Rectal smooth muscle tissue (tissue), 1 donor: Measurements from ENCODE around the gene BLOC1S1.

ENCODE experiments used
- H3K27ac ChIP-seq: one replicate; pipeline ENCODE4 v1.7.0; 2013; ENCODE audit warnings: low read depth, low read length, inconsistent platforms
- H3K27me3 ChIP-seq: one replicate; pipeline ENCODE4 v1.7.0; 2013; ENCODE audit warnings: low read length; ENCODE audit not compliant: control insufficient read depth, insufficient read depth
- H3K36me3 ChIP-seq: one replicate; pipeline ENCODE4 v1.7.0; 2013; ENCODE audit warnings: low read length; ENCODE audit not compliant: control insufficient read depth, insufficient read depth
- H3K4me1 ChIP-seq: one replicate; pipeline ENCODE4 v1.7.0; 2013; ENCODE audit warnings: low read length; ENCODE audit not compliant: control insufficient read depth, insufficient read depth
- H3K4me3 ChIP-seq: one replicate; pipeline ENCODE4 v1.7.0; 2013; ENCODE audit warnings: low read length
- H3K9ac ChIP-seq: one replicate; pipeline ENCODE4 v1.7.0; 2013; ENCODE audit warnings: low read length

Gene BLOC1S1

DNA sequence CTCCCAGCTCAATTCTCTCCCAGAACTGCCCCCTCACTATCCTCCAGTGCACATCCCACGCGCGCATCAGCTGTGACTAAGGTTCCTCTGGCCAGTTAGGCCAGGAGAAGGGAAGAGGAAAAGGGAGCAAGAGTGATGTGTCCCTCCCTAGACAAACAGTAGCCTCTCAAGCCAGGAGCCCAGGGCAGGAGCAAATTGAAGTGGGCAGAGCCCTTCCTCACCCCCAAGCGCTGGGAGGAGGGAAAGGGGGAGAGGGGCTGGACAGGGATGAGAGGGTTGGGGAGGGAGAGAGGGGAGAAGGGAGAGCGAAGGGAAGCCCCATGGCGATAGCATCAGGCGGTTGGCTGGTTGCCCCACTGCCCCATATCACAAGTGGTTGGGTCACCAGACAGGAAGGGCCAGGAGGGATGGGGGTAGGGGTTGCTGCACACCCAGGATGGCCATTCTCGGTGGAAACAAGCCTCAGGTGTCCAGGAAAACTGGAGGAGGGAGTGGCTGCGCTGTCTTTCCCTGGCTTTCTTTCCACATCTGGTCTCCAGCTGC lies 11.9 kb downstream of the BLOC1S1 start:
- Histone ChIP-seq H3K9ac (peak overlapping the region; percentile 12), H3K27ac (peak overlapping the region; percentile 98), H3K27me3 (no peaks in the 10 kb centered on the region), H3K4me3 (peak overlapping the region; percentile 96), H3K36me3 (peaks cover 24% of the 10 kb centered on the region), H3K4me1 (peaks cover 26% of the 10 kb centered on the region)

DNA sequence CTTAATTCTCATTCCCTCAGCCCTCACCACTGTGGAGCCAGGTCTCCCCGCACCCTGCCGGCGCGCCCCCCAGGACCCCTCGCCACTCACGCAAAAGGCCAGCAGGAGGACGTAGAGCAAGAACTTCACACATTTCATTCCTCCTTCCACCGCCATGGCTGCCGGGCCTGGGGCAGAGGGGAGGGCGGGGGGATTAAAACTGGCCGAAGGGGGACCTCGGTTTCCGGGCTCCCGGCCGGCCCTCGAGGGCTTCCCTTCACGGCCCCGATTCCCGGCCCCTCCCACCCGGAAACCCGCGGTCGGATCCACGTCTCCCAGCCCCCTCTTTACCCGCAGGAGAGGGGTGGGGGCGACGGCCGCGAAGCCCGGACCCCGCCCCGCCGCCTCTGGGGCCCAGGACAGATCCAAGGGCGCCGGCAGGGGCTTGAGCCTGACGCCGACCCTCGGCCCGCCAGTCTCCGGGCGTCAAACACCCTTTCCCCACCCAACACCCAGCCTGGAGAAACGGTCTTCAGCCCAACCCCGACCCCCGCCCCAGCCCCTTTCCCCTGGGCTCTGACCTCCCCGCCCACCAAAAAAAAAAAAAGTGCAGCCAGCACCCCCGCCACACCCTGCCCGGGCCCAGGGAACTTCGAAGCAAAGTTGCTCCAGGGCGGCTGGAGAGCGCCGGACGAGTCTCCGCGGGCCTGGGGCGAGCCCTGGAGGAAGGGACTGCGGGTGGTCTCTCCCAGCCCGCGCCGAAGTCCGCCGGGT lies 12.5 kb downstream of the BLOC1S1 start:
- H3K36me3 ChIP-seq, result peaks cover 24% of the 10 kb centered on the region
- peaks cover 26% of the 10 kb centered on the region for H3K4me1 ChIP-seq
- peak overlapping the region; percentile 98 for H3K27ac ChIP-seq
- peak overlapping the region; percentile 85 for H3K9ac ChIP-seq
- H3K4me3 ChIP-seq, result peak overlapping the region; percentile 96
- no peaks in the 10 kb centered on the region for H3K27me3 ChIP-seq

DNA sequence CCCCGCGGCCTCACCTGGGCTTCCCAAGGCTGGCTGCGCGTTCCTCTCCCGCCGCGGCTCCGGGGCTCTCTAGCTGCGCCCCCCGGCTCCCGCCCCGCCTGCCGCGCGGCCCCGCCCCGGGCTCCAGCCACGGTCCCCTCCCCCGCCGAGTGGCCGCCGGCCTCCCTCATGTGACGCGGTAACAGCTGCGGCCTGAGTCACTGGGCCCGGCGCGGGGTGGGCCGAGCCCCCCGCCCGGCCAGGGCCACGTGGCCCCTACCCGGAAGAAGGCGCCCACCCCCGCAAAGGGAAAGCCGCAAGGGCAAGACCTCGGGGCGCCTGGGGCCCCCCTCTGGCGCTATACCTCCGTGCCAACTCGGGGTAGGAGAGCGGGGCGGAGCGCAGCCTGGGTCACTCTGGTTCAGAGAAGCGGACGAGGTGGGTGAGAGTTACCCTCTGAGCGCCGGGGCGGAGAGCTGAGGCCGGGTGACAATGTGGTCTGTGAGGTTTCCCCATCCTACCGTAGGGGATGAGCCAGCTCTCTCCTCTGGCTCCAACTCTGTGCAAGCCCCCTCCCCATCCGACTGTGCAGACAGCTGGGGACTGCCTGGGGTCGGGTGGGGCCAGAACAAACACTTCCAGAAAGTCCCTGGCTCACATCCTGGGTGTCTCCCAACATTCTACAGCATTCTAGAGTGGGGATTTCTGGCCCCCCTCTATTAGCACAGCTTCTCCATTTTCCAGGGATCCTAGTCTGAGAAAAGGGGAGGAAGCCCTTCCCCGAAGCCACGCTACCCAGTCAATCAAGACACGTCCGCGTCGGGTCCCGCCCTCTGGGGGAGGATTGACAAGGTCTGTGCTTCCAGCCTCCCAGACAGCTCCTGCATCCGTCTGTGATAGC lies 13.3 kb downstream of the BLOC1S1 start, which contains the start of gene CD63:
TSS of gene CD63 (minus strand) at position 71 of the 880 bp plus-strand sequence. CDS start 668 bp downstream, outside the sequence.
- peaks cover 20% of the 10 kb centered on the region for H3K36me3 ChIP-seq
- peak within 1 kb of the TSS; percentile 96 for H3K4me3 ChIP-seq
- H3K27ac ChIP-seq, result peak within 1 kb of the TSS; percentile 98
- H3K4me1 ChIP-seq, result peaks cover 20% of the 10 kb centered on the region
- H3K27me3 ChIP-seq, result no peaks in the 10 kb centered on the region
- H3K9ac ChIP-seq, result peak within 1 kb of the TSS; percentile 85

DNA sequence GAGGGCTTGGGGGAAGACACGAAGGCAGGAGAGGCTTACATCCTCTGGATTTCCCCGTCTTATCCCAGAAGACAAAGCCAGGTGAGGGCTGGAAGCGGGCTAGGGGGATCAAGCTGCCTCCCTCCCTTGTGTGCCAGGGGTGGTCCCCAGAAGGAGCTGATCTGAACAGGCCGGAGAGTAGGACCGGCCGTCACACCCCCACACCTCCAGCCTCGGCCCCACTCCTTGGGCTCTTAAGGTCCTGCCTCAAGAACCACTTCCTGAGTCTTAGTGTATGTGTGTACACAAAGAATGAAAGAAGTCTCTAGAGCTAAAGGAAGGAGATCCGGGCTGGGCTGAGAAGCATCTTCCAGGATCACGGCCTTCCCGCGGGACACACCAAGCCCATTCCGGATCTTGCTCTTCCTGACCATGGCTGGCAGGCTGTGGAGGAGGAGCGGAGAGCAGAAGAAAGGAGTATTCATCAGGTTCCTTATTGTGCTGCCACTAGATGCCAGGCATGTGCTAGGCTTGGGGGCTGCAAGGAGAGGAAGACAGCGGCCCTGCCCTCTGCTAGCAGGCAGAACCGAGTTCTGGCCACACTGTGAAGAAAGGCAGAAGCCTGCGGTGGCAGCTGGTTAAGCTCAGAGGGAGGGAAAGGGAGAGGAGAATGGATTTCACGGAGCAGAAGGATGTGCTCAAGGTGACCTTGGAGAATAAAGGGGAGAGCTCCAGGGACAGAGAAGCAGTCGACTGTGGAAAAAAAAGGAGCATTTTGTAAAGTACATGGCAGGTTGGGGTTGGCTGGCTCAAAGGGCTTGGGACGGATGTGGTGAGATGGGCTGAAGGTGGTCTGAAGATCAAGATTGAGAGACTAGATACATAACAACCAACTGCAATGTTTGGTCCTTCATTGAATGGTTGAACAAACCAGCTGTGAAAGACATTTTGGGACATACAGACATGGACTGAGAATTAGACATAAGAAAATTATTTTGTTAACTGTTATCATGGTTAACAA lies 14.3 kb downstream of the BLOC1S1 start:
- Histone ChIP-seq H3K27ac (peak overlapping the region; percentile 98), H3K4me3 (peak overlapping the region; percentile 69), H3K4me1 (peaks cover 19% of the 10 kb centered on the region), H3K36me3 (peaks cover 16% of the 10 kb centered on the region), H3K9ac (peak overlapping the region; percentile 82), H3K27me3 (no peaks in the 10 kb centered on the region)

DNA sequence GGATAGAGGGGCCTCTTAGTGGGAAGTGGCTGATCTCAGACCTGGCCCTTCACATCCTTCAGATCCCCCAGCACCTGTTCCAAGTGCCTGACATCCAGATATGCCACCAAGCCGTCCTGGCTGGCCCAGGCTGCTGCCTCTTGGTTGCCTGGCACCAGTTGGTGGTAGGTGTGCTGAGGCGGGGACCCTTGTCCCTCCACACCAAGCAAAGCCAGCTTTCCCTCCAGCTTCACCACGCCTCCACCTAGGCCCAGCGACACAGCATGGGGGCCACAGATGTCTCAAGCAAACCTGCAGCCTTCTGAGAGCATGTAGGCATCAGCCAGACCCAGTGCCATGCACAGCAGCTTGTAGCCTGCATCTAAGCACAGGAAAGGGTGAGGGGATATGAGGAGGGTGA lies 16.4 kb downstream of the BLOC1S1 start:
- Histone ChIP-seq H3K4me1 (peaks cover 10% of the 10 kb centered on the region), H3K27ac (peak overlapping the region; percentile 50), H3K36me3 (no peaks in the 10 kb centered on the region), H3K4me3 (no peak overlapping the region), H3K9ac (no peak overlapping the region), H3K27me3 (no peaks in the 10 kb centered on the region)

DNA sequence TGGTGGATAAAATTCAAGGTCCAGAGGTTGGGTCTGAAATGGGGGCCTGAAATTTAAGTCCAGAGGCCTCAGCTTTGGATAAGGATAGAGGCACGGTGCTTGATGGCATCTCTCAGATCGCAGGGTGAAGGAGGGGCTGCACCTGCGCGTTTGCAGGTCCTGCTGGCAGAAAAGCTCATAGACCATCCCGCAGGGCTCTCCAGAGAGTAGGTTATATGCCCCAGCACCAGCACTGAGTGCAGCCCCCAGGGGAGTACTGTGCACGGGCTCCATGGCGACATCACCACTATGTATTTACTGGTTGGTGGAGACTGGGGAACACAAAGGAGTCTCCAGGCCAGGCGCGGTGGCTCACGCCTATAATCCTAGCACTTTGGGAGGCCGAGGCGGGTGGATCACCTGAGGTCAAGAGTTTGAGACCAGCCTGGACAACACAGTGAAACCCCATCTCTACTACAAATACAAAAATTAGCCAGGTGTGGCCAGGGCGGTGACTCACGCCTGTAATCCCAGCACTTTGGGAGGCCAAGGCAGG lies 17.2 kb downstream of the BLOC1S1 start:
- Histone ChIP-seq H3K4me3 (no peak overlapping the region), H3K27ac (no peak overlapping the region), H3K36me3 (no peaks in the 10 kb centered on the region), H3K9ac (no peak overlapping the region), H3K27me3 (no peaks in the 10 kb centered on the region), H3K4me1 (peaks cover 8% of the 10 kb centered on the region)

DNA sequence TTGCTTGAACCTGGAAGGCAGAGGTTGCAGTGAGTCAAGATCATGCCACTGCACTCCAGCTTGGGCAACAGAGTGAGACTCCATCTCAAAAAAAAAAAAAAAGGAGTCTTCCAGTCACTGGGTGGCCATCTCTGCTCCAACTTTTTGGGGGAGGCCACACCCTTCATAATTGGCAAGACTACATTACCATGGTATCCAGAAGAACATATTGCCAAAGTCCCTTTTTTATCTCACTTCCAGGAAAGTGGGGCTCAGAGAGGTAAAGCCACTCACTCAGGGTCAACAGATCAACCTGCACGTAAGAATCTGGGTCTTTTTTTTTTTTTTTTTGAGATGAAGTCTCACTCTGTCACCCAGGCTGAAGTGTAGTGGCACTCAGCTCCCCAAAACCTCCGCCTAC lies 18.0 kb downstream of the BLOC1S1 start:
- H3K4me1 ChIP-seq, result peaks cover 12% of the 10 kb centered on the region

DNA sequence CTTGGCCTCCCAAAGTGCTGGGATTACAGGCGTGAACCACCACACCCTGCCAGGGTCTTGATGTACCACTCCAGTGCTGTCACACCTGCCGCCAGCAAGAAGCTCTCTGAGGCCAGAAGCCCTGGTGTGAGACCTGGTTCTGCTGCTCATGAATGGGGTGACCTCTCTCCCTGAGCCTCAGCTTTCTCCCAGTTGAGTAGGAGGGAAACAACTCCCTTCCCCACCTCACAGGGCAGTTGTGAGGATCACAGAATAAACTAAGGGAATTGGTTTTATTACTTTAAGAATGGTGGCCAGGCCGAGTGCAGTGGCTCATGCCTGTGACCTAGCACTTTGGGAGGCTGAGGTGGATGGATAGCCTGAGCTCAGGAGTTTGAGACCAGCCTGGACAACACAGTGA lies 18.7 kb downstream of the BLOC1S1 start:
- no peaks in the 10 kb centered on the region for H3K27me3 ChIP-seq
- H3K4me1 ChIP-seq, result peaks cover 12% of the 10 kb centered on the region
- no peak overlapping the region for H3K27ac ChIP-seq
- no peak overlapping the region for H3K4me3 ChIP-seq
- no peaks in the 10 kb centered on the region for H3K36me3 ChIP-seq
- H3K9ac ChIP-seq, result no peak overlapping the region

More for the DNA sequence above, 18.0 kb downstream of the BLOC1S1 start:
- Histone ChIP-seq H3K4me3 (no peak overlapping the region), H3K27me3 (no peaks in the 10 kb centered on the region), H3K36me3 (no peaks in the 10 kb centered on the region), H3K9ac (no peak overlapping the region), H3K27ac (no peak overlapping the region)

DNA sequence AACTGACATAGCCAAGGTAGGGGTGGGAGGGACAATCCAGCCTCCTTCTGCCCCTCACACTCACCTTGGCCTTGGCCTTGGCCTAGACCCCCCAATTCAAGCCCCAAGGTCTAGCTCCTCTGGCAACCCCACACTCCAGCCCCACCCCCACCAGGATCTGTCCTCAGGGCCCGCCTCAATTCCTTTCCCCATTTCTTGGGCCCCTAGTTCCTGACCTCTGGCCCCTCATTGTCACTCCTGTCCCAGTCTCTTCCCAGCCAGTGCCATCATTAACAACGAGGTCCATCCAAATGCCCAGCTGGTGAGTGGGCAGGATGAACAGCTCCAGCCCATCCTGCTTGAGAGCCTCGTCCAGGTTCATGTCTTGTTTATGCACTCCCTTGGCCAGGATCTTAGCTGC lies 20.2 kb downstream of the BLOC1S1 start:
- no peaks in the 10 kb centered on the region for H3K36me3 ChIP-seq
- no peak overlapping the region for H3K27ac ChIP-seq
- peaks cover 7% of the 10 kb centered on the region for H3K4me1 ChIP-seq
- H3K4me3 ChIP-seq, result no peak overlapping the region
- no peak overlapping the region for H3K9ac ChIP-seq
- no peaks in the 10 kb centered on the region for H3K27me3 ChIP-seq

DNA sequence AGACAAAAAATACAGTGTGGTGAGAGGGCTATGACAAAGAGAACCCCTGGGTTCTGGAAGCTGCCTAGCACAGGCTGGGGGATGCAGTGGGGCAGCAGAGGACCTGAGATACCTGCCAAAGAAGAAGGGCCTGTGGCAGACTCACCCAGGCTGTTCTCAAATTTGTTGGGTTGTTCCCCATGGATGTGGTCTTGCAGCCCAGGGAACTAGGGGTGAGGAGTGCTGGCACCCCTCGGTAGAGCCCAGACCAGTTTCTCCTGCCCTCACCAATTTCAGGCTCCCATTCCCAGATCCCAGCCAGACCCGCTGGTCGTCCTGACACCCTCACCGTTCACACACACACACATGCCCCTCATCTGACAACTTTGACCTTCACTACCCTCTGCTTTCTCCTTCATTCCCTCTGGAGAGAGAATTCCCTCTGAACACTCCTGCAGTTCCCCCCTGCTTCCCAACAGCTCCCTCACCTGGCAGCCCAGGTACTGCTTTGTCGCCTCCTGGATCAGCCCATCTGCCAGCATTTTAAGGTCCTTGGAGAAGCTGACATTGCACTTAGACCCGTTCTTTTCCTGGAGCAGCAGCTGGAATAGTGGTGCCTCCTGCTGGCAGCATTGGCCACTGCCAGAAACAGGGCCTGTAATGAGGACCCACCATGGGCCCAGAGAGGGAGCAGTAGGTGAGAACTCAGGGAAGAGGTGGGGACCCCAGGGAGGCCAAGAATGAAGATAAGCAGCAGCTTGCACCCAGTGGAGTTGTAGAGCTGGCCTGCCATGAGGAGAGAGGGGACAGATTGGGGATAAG lies 21.1 kb downstream of the BLOC1S1 start:
- H3K9ac ChIP-seq, result no peak overlapping the region

More for the DNA sequence above, 21.1 kb downstream of the BLOC1S1 start:
- peaks cover 6% of the 10 kb centered on the region for H3K4me1 ChIP-seq
- H3K27me3 ChIP-seq, result no peaks in the 10 kb centered on the region
- H3K27ac ChIP-seq, result no peak overlapping the region
- H3K36me3 ChIP-seq, result no peaks in the 10 kb centered on the region
- H3K4me3 ChIP-seq, result no peak overlapping the region
